ENCODE results near the gene GTPBP1.

The GTPBP1 gene

GRCh38 chr22:38742176-38742942 lies 36.6 kb downstream of the GTPBP1 start:
- DNase-seq: no peak

GRCh38 chr22:38744981-38745380 lies 39.2 kb downstream of the GTPBP1 start:
- DNase-seq: no peak

GRCh38 chr22:38745676-38746460 lies 40.1 kb downstream of the GTPBP1 start:
- no peak for DNase-seq

- no peak for DNase-seq
Observed at GRCh38 chr22:38748487-38749136, 42.9 kb downstream of the GTPBP1 start.

GRCh38 chr22:38750104-38750503 lies 44.4 kb downstream of the GTPBP1 start:
- DNase-seq: no peak

- no peak for DNase-seq
Observed at GRCh38 chr22:38750638-38751037, 44.9 kb downstream of the GTPBP1 start.

GRCh38 chr22:38751066-38751421 lies 45.3 kb downstream of the GTPBP1 start:
- DNase-seq: no peak

GRCh38 chr22:38751422-38752346 lies 45.9 kb downstream of the GTPBP1 start:
- no peak for DNase-seq

GRCh38 chr22:38753948-38754750 lies 48.4 kb downstream of the GTPBP1 start:
- DNase-seq: no peak

GRCh38 chr22:38754751-38755154 lies 49.0 kb downstream of the GTPBP1 start:
- DNase-seq: no peak

GRCh38 chr22:38755155-38755910 lies 49.6 kb downstream of the GTPBP1 start:
- DNase-seq: no peak

- peak; percentile 79 for DNase-seq
Observed at GRCh38 chr22:38755911-38756532, 50.3 kb downstream of the GTPBP1 start, which contains the start of gene SUN2. Gene SUN2, minus strand, starts transcription at chr22:38755998. Its CDS starts 3,370 bp downstream, at chr22:38752628.

GRCh38 chr22:38756711-38757463 lies 51.1 kb downstream of the GTPBP1 start:
- DNase-seq: no peak

GRCh38 chr22:38757464-38757757 lies 51.7 kb downstream of the GTPBP1 start:
- DNase-seq: no peak

- DNase-seq: peak; percentile 87
Observed at GRCh38 chr22:38758276-38758945, 52.7 kb downstream of the GTPBP1 start.

- DNase-seq: no peak
Observed at GRCh38 chr22:38759005-38759404, 53.3 kb downstream of the GTPBP1 start.

- peak; percentile 81 for DNase-seq
Observed at GRCh38 chr22:38760477-38761201, 54.9 kb downstream of the GTPBP1 start.

Data from NCI-H1436 (cell line).